Diencephalon (tissue), 1 donor: ENCODE results near the gene PSMD1. TPM values are rescaled to one million over a fixed set of nuclear protein-coding genes. Genes with fewer than 3 reads are reported as not detected.

Experiments used
- small RNA-seq: library from RNA; depleted of rRNA; stranded (forward); fragments of <200 nt; gene quantifications from one replicate; pipeline ENCODE3, GENCODE V24; 2014
- total RNA-seq: library from RNA; depleted of rRNA; stranded (reverse); fragments of >200 nt; gene quantifications from one replicate; pipeline ENCODE4 v1.2.3, GENCODE V29; 2014

PSMD1 gene
- total RNA-seq, result 122 TPM

GRCh38 chr2:231056453-231057416 lies at the start of gene PSMD1:
PSMD1 (plus strand) TSS chr2:231056867; CDS start chr2:231057026, 159 bp downstream.

GRCh38 chr2:231037202-231037730 lies 19.4 kb upstream of the PSMD1 start, which contains the start of gene C2orf72:
C2orf72 (plus strand) TSS chr2:231037523; CDS start chr2:231037566, 43 bp downstream.

GRCh38 chr2:231124838-231125568 lies 68.3 kb downstream of the PSMD1 start, which contains the start of gene HTR2B:
HTR2B (minus strand) TSS chr2:231125042; CDS start chr2:231123764, 1,278 bp downstream.

GRCh38 chr2:231198291-231199173 lies 141.9 kb downstream of the PSMD1 start, which contains the start of gene ARMC9:
ARMC9 (plus strand) TSS chr2:231198631; CDS start chr2:231206239, 7,608 bp downstream.

Small RNAs within 50 kb of the gene (small RNA-seq; reads per million reads assigned to genes)
- gene RNU1-93P, result not detected

Other genes starting within 250 kb of the PSMD1 start
- gene ITM2C, start 191.9 kb upstream of the PSMD1 start, total RNA-seq, result 254 TPM
- not detected for gene GPR55, start 131.6 kb upstream of the PSMD1 start, total RNA-seq
- not detected for gene SPATA3, start 60.7 kb upstream of the PSMD1 start, total RNA-seq
- gene C2orf72, start 19.3 kb upstream of the PSMD1 start, total RNA-seq, result 46.1 TPM
- gene HTR2B, start 68.2 kb downstream of the PSMD1 start, total RNA-seq, result 0.23 TPM
- gene ARMC9, start 141.8 kb downstream of the PSMD1 start, total RNA-seq, result 23.8 TPM